ENCODE measurements around the gene COL18A1.

- TF ChIP-seq CTCF (IDR thresholded peaks at IDR 0.05) (no peak), POLR2A (IDR thresholded peaks at IDR 0.05) (no peak)
Measured at GRCh38 chr21:45454926-45455673, 50.1 kb downstream of the COL18A1 start.
